Measurements from ENCODE around the gene IYD.
"Not testable (repeated sequence)": the region's sequence is repeated elsewhere in the genome, so short reads cannot be mapped to it uniquely, and the experiment has no call there.

Gene IYD

GRCh38 chr6:150443621-150444020, 74.8 kb downstream of the IYD start:
- TF ChIP-seq CTCF (IDR thresholded peaks at IDR 0.05) (no peak), ZFX (IDR thresholded peaks at IDR 0.05; ENCODE audit: borderline replicate concordance) (no peak)
- H3K27ac ChIP-seq: no peak overlapping the region

- TF ChIP-seq ZFX (IDR thresholded peaks at IDR 0.05; ENCODE audit: borderline replicate concordance): no peak
- TF ChIP-seq CTCF (IDR thresholded peaks at IDR 0.05): no peak
Observed at GRCh38 chr6:150444308-150444707, 75.5 kb downstream of the IYD start.

GRCh38 chr6:150445486-150445885, 76.7 kb downstream of the IYD start:
- no peak overlapping the region for H3K27ac ChIP-seq
- no peak for TF ChIP-seq CTCF (IDR thresholded peaks at IDR 0.05)
- TF ChIP-seq ZFX (IDR thresholded peaks at IDR 0.05; ENCODE audit: borderline replicate concordance): no peak

More at GRCh38 chr6:150444308-150444707, 75.5 kb downstream of the IYD start:
- no peak overlapping the region for H3K27ac ChIP-seq

- no peak overlapping the region for H3K27ac ChIP-seq
- TF ChIP-seq ZFX (IDR thresholded peaks at IDR 0.05; ENCODE audit: borderline replicate concordance) (no peak), CTCF (IDR thresholded peaks at IDR 0.05) (no peak)
Observed at GRCh38 chr6:150448221-150448620, 79.4 kb downstream of the IYD start.

- not testable (repeated sequence) for H3K27ac ChIP-seq
Observed at GRCh38 chr6:150449055-150449454, 80.2 kb downstream of the IYD start.

GRCh38 chr6:150450918-150451317, 82.1 kb downstream of the IYD start:
- no peak for TF ChIP-seq ZFX (IDR thresholded peaks at IDR 0.05; ENCODE audit: borderline replicate concordance)
- no peak for TF ChIP-seq CTCF (IDR thresholded peaks at IDR 0.05)
- no peak overlapping the region for H3K27ac ChIP-seq

- H3K27ac ChIP-seq: no peak overlapping the region
- no peak for TF ChIP-seq CTCF (IDR thresholded peaks at IDR 0.05)
- no peak for TF ChIP-seq ZFX (IDR thresholded peaks at IDR 0.05; ENCODE audit: borderline replicate concordance)
Observed at GRCh38 chr6:150451807-150452427, 83.1 kb downstream of the IYD start.
